HG02943 (cell line): ENCODE measurements around the gene ZSCAN2.
A peak's percentile ranks its signal among the peaks of the same experiment; 100 is the strongest.
"Not testable (repeated sequence)": the region's sequence is repeated elsewhere in the genome, so short reads cannot be mapped to it uniquely, and the experiment has no call there.

Source experiments
- ATAC-seq: cut with Tn5 transposase; IDR thresholded peaks from one replicate; pipeline ENCODE4 v1.9.1; 2021; ENCODE audit warnings: mild to moderate bottlenecking, low read depth, moderate library complexity; ENCODE audit not compliant: unreplicated experiment

ZSCAN2 gene

GRCh38 chr15:84600687-84601554 is at the start of gene ZSCAN2:
Gene ZSCAN2 (plus strand): TSS chr15:84601009. CDS start chr15:84603928, 2,919 bp downstream.
- ATAC-seq: peak; percentile 97

GRCh38 chr15:84551624-84552023 is 49.2 kb upstream of the ZSCAN2 start:
- ATAC-seq: not testable (repeated sequence)

- ATAC-seq: no peak
Observed at GRCh38 chr15:84552896-84553295, 47.9 kb upstream of the ZSCAN2 start.

- not testable (repeated sequence) for ATAC-seq
Observed at GRCh38 chr15:84556690-84557089, 44.1 kb upstream of the ZSCAN2 start.

GRCh38 chr15:84568021-84568420 is 32.8 kb upstream of the ZSCAN2 start:
- ATAC-seq: not testable (repeated sequence)

GRCh38 chr15:84570164-84570735 is 30.6 kb upstream of the ZSCAN2 start:
- no peak for ATAC-seq

- no peak for ATAC-seq
Observed at GRCh38 chr15:84572231-84572630, 28.6 kb upstream of the ZSCAN2 start.

GRCh38 chr15:84575493-84575892 is 25.3 kb upstream of the ZSCAN2 start:
- no peak for ATAC-seq

GRCh38 chr15:84577891-84578290 is 22.9 kb upstream of the ZSCAN2 start:
- not testable (repeated sequence) for ATAC-seq

GRCh38 chr15:84579261-84579721 is 21.5 kb upstream of the ZSCAN2 start:
- not testable (repeated sequence) for ATAC-seq

GRCh38 chr15:84581676-84582428 is 19.0 kb upstream of the ZSCAN2 start:
- not testable (repeated sequence) for ATAC-seq

- no peak for ATAC-seq
Observed at GRCh38 chr15:84582583-84583157, 18.1 kb upstream of the ZSCAN2 start.

GRCh38 chr15:84583921-84584320 is 16.9 kb upstream of the ZSCAN2 start:
- ATAC-seq: not testable (repeated sequence)

GRCh38 chr15:84586696-84587095 is 14.1 kb upstream of the ZSCAN2 start:
- no peak for ATAC-seq

- peak; percentile 95 for ATAC-seq
Observed at GRCh38 chr15:84588053-84588874, 12.5 kb upstream of the ZSCAN2 start.

GRCh38 chr15:84590406-84590805 is 10.4 kb upstream of the ZSCAN2 start:
- ATAC-seq: no peak

- ATAC-seq: no peak
Observed at GRCh38 chr15:84591815-84592214, 9.0 kb upstream of the ZSCAN2 start.

- no peak for ATAC-seq
Observed at GRCh38 chr15:84594617-84595290, 6.1 kb upstream of the ZSCAN2 start.

GRCh38 chr15:84595660-84596059 is 5.1 kb upstream of the ZSCAN2 start:
- no peak for ATAC-seq
